Measurements from ENCODE around the gene RNF223.

Gene RNF223

DNA sequence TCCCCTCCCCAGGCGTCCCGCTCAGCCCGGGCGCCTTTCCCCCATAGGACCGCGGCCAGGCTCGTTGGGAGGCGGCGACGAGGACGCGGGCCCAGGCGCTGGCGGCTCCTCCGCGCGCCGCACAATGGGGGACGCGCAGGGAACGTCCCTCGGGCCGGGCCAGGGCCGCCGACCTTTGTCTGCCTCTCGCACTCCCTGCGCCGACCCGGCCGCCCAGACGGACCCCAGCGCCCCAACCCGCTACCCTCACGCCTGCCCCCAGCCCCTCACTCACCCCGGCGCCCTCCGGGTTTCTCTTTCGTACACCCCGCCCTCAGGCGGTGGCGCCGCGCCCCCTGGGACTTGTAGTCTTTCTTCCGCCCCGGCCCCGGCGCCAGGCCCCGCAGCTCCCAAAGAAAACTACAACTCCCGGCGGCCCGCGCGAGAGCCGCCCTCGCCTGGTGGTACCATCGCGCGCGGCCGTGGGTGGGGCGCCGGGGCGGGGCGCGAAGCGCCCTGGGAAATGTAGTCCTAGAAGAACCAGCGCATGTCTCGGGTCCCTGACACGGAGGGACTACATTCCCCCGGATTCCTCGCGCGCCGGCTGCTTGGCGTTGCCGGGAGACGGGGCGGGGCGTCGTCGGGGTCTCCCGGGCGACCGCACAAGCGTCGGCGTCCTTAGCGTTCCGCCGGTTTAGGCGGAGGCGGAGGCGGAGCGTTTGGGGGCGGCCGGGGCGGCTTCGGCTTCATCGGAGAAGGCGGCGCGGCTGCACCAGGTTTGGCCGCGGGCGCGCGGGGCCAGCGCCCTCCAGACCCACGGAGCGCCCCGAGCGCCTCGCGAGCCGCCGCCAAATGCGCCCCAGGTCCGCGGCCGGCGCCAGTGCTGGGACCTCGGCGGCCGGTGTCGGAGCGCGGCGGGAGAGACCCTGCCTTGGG, 41.9 kb upstream of the RNF223 start, which contains the start of gene C1orf159:
C1orf159 (minus strand) TSS at position 304 of the 915 bp plus-strand sequence. CDS start 24,546 bp downstream, outside the sequence.
- TF ChIP-seq GATA3 (IDR thresholded peaks at IDR 0.05; ENCODE audit: low read depth, low read length) = no peak
- TF ChIP-seq GATA2 (IDR thresholded peaks at IDR 0.05; ENCODE audit: low read depth, low read length) = no peak

DNA sequence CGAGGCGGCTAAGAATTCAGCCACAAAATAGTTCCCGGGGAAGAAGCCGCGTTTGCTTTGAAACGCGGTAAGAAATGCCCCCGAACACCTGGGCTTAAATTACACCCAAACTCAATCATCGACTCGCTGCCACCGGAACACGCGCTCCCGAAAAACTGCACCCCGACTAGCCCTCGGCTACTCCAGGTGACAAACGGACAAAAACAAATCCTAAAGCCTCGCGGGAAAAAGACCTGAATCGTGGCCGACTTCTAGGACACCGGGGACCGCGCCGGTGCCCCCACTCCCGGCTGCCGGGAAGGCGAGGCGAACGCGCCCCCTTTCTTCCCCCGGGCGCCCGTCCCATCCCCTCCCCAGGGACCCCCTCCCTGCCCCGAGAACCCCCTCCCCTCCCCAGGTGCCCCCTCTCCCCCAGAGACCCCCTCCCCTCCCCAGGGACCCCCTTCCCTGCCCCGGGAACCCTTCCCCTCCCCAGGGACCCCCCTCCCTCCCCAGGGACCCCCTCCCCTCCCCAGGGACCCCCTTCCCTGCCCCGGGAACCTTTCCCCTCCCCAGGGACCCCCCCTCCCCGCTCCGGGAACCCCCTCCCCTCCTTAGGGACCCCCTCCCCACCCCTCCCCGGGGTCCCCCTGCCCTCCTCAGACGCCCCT, 41.2 kb upstream of the RNF223 start:
- TF ChIP-seq GATA2 (IDR thresholded peaks at IDR 0.05; ENCODE audit: low read depth, low read length) (no peak), GATA3 (IDR thresholded peaks at IDR 0.05; ENCODE audit: low read depth, low read length) (no peak)

DNA sequence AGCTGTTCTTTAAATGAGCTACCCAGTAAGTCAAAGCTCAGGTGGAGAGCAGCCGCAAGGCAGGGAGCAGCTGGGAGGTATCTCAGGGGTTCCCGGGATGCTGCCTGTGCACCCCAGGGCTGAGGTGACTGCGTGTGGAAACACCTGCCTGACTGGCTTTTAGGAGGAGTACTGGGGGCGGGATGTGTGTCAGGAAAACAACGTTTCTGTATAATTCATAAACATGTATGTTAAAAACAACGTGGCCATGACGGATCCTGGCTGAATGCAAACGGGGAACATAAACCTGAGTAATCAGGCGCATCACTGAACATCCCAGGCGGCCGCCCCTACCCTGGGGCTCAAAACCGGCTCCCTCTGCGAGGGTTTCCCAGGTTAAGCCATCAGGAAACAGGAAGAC, 40.3 kb upstream of the RNF223 start:
- TF ChIP-seq GATA2 (IDR thresholded peaks at IDR 0.05; ENCODE audit: low read depth, low read length) (no peak), GATA3 (IDR thresholded peaks at IDR 0.05; ENCODE audit: low read depth, low read length) (no peak)

DNA sequence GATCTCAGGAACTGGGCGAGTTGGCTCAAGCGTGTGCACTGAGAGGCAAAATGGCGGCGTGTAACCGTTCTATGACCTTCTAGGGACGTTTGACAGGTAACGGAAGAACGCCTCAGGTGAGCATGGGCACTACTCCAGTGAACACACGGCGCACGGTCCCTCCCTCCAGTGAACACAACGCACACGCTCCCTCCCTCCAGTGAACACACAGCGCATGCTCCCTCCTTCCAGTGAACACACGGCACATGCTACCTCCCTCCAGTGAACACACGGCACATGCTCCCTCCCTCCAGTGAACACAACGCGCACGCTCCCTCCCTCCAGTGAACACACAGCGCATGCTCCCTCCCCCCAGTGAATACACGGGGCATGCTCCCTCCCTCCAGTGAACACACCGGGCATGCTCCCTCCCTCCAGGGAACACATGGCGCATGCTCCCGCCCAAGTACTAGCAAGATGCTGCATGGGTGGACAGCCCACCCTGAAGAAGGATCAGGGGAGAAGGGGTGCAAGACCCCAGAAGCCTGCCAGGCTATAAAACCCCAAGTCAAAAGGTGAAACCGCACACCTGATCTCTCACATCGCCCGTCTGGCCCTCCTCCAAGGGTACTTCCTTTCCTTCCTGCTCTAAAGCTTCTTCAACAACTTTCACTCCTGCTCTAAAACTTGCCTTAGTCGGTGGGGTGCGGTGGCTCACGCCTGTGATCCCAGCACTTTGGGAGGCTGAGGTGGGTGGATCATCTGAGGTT, 38.3 kb upstream of the RNF223 start:
- TF ChIP-seq GATA2 (IDR thresholded peaks at IDR 0.05; ENCODE audit: low read depth, low read length) = no peak
- TF ChIP-seq GATA3 (IDR thresholded peaks at IDR 0.05; ENCODE audit: low read depth, low read length) = no peak

DNA sequence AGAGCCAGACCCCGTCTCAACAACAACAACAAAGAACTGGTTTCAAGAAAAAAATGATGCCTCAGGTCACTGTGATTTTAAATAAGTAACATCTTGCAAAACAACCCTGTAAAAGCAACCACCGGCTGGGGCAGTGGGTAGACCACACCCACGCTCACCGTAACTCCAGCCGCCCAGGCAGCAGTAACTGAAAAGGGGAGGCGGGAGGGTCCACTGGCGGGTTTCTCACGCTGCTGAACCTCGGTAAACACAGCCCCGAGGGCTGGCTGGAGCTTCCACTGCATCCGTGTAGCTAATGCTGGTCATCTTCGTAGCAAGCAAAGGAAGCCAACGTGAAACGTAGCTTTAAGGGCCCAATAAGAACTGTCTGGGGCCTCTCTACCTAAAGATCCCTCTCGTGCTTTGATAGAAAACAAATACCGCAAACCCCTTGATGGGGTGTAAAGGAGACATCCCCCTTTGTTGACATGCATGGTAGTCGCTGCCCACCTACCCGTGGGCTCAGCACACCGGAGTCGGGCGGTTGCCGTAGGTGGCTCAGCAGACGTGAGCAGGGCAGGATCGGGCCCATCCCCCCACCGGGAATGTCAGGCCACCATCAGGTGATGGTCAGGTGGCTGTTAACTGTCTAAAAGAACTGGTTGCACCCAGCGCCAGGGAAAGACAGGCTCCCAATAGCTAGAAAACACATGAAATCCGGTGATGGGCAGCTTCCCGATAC, 37.6 kb upstream of the RNF223 start:
- no peak for TF ChIP-seq GATA2 (IDR thresholded peaks at IDR 0.05; ENCODE audit: low read depth, low read length)
- no peak for TF ChIP-seq GATA3 (IDR thresholded peaks at IDR 0.05; ENCODE audit: low read depth, low read length)

DNA sequence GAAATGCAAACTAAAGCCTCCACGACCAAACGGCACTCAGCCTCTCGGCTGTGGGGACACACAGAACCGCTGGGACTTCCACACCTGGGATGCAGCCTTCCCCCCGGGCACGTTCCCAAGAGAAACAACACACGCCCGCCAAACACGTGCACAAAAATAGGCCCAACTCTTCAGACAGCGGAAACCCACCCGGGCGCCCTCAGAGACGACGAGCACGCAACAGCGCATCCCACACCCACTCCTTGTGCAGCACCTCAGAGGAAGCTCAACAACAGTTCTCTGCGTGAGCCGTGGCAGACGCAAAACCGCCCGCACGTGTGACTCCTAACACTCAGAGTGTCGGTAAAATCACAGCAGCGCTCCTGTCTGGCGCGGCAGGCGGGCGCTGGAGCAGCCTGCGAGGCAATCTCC, 36.5 kb upstream of the RNF223 start:
- TF ChIP-seq GATA3 (IDR thresholded peaks at IDR 0.05; ENCODE audit: low read depth, low read length) = no peak
- TF ChIP-seq GATA2 (IDR thresholded peaks at IDR 0.05; ENCODE audit: low read depth, low read length) = no peak

DNA sequence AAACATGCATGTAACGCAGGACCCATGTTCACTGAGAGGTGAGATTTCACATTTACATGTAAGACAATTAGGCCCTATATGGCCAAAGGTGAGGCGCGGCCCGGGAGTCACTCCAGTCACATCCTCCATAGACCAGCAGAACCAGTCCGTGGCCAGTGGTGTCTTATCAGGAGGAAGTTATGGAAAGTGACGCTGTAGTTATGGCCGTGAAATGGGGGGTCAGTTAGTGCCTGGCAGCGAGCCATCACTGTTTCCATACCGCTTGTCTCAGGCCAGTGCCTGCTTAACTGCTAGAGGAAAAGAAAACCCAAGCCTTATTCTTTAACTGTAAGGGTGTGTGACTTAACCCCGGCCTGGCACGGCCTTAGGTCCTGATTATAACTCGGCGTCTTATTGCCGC, 35.6 kb upstream of the RNF223 start:
- TF ChIP-seq GATA3 (IDR thresholded peaks at IDR 0.05; ENCODE audit: low read depth, low read length) (no peak), GATA2 (IDR thresholded peaks at IDR 0.05; ENCODE audit: low read depth, low read length) (no peak)

DNA sequence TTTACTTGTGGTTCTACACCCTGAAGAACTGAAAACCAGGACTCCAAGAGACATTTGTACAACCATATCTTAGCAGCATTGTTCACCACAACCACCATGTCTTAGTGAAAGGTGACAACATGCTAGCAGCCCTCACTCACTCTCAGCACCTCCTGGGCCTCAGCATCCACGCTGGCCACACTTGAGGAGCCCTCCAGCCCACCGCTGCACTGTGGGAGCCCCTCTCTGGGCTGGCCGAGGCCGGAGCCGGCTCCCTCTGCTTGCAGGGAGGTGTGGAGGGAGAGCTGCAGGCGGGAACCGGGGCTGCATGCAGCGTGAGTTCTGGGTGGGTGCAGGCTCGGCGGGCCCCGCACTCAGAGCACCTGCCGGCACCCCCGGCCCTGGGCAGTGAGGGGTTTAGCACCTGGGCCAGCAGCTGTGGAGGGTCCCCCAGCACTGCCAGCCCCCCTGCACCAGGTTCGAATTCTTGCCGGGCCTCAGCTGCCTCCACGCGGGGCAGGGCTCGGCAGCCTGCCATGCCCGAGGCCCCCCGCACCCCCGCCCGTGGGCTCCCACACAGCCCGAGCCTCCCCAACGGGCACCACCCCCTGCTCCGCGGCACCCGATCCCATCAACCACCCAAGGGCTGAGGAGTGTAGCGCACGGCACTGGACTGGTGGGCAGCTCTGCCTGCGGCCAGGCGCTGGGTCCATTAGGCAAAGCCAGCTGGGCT, 32.6 kb upstream of the RNF223 start:
- TF ChIP-seq GATA2 (IDR thresholded peaks at IDR 0.05; ENCODE audit: low read depth, low read length) (no peak), GATA3 (IDR thresholded peaks at IDR 0.05; ENCODE audit: low read depth, low read length) (no peak)

DNA sequence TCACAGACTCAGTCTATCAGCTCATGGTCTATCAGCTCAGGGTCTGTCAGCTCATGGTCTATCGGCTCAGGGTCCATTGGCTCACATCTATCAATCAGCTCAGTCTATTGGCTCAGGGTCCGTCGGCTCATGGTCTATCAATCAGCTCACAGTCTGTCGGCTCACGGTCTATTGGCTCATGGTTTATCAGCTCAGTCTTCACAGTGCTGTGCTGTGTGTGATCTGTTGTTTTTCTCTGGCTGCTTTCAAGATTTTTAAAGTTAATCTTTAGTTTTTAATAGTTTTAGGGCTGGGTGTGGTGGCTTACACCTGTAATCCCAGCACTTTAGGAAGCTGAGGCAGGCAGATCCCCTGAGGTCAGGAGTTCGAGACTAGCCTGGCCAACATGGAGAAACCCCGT, 27.4 kb upstream of the RNF223 start:
- TF ChIP-seq GATA2 (IDR thresholded peaks at IDR 0.05; ENCODE audit: low read depth, low read length) = no peak
- no peak for TF ChIP-seq GATA3 (IDR thresholded peaks at IDR 0.05; ENCODE audit: low read depth, low read length)

DNA sequence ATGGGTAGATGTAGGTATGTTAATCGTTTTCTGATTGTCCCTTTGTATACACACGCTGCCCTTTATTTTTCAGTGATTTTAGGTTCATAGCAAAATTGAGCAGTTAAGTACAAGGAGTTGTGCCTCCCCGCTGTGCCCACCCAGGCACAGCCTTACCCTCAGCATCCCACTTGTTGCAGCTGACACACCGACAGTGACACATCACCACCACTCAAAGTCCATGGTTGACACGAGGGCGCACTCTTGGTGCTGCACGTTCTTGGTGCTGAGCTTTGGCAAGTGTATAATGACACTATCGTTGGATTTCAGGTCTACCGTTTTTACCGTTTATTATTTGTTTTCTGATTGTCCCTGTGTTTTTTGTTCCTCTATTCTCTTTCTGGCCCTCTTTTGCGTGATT, 26.2 kb upstream of the RNF223 start:
- TF ChIP-seq GATA2 (IDR thresholded peaks at IDR 0.05; ENCODE audit: low read depth, low read length) (no peak), GATA3 (IDR thresholded peaks at IDR 0.05; ENCODE audit: low read depth, low read length) (no peak)

DNA sequence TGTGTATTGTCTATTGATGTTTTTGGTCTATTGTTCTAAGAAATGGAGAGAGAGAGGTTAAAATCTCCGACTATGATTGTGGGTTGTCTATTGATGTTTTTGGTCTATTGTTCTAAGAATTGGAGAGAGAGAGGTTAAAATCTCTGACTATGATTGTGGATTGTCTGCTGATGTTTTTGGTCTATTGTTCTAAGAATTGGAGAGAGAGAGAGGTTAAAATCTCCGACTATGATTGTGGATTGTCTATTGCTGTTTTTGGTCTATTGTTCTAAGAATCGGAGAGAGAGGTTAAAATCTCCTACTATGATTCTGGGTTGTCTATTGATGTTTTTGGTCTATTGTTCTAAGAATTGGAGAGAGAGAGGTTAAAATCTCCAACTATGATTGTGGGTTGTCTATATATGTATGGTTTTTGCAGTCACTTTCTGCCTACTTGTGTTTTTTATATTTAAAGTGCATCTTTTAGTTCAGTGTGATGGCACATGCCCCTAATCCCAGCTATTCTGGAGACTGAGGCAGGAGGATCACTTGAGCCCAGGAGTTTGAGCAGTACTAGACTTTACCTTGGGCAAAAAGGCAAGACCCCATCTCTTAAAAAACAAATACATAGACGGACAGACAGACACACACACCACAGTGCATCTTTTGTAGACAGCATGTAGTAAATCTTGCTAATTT, 25.5 kb upstream of the RNF223 start:
- TF ChIP-seq GATA2 (IDR thresholded peaks at IDR 0.05; ENCODE audit: low read depth, low read length) (no peak), GATA3 (IDR thresholded peaks at IDR 0.05; ENCODE audit: low read depth, low read length) (no peak)

DNA sequence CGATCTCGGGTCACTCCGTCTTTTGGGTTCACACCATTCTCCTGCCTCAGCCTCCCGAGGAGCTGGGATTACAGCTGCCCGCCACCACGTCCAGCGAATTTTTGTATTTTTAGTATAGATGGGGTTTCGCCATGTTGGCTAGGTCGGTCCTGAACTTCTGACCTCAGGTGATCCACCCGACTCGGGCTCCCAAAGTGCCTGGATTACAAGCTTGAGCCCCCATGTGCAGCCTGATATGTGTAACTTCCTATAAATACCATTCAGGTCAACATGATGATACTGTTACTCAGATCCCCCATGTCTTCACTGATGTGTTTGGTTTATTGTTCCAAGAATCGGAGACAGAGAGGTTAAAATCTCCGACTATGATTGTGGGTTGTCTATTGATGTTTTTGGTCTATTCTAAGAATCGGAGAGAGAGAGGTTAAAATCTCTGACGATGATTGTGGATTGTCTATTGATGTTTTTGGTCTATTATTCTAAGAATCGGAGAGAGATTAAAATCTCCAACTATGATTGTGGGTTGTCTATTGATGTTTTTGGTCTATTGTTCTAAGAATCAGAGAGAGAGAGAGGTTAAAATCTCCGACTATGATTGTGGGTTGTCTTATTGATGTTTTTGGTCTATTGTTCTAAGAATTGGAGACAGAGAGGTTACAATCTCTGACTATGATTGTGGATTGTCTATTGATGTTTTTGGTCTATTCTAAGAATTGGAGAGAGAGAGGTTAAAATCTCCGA, 24.7 kb upstream of the RNF223 start:
- TF ChIP-seq GATA3 (IDR thresholded peaks at IDR 0.05; ENCODE audit: low read depth, low read length) (no peak), GATA2 (IDR thresholded peaks at IDR 0.05; ENCODE audit: low read depth, low read length) (no peak)
